Stimulated activated CD4-positive, alpha-beta T cell treated with anti-CD3 and anti-CD28 coated beads, Interleukin-1b, Interleukin-23, amount 100 ng/mL, for 24 hours (primary cell): ENCODE results near the gene OGFOD3.

ENCODE experiments used
- DNase-seq, 4 experiments: peaks; one replicate each; pipeline ENCODE4 v3.0.0-alpha.2; 2020; ENCODE audit warnings: low read depth in 4 of 4, low spot score in 1 of 4

Gene OGFOD3

GRCh38 chr17:82447876-82448275 is 29.5 kb upstream of the OGFOD3 start:
- no peak for DNase-seq

- DNase-seq = no peak
These were observed 28.3 kb upstream of the OGFOD3 start for GRCh38 chr17:82446649-82447048.

DNA sequence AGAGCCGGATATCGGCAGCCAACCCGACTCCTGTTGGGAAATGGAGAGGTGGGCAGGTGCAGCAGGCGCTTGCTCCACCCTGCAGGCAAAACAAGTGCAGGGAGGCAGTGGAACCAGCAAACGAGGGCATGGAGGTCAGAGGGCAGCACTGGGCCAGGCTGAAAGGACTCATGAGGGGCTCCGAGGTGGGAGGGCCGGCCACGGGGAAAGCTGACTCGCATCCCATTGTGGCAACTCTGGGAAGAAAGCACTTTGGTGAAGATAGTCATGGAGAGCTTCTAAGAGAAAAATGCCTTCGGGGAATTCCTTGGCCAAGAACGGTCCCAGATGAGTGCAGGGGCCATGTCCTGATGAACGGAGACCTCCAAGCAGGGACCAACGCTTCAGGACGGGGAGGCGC is 27.7 kb upstream of the OGFOD3 start:
- no peak for DNase-seq

- no peak for DNase-seq
These were observed 27.2 kb upstream of the OGFOD3 start for GRCh38 chr17:82445542-82445941.

DNA sequence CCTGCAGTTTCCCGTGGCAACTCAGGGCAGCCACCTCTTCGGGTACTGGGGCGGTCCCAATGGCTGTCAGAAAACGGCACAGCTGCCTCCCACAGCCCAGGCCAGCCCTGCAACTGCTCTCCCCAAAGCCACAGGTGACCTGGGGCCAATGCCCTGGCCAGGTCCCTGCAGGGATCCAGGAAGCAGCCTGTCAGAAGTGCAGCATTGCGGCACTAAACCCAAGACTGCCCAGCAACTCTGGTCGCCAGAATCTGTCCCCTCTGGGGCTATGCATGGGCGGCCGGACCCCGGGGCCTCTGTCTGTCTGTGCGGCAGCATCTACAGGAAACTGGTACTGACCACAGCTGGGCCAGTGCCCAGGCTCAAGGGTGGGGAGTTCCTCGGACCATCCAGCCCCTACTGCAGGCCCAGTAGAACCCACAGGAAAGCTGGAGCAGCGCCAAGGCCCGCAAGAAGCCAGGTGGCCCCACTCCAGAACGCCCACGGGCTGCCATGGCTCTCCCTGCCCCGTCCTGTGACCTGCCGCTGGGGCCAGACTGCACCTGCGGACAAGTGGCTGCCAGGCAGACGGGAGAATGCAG is 26.6 kb upstream of the OGFOD3 start:
- no peak for DNase-seq

DNA sequence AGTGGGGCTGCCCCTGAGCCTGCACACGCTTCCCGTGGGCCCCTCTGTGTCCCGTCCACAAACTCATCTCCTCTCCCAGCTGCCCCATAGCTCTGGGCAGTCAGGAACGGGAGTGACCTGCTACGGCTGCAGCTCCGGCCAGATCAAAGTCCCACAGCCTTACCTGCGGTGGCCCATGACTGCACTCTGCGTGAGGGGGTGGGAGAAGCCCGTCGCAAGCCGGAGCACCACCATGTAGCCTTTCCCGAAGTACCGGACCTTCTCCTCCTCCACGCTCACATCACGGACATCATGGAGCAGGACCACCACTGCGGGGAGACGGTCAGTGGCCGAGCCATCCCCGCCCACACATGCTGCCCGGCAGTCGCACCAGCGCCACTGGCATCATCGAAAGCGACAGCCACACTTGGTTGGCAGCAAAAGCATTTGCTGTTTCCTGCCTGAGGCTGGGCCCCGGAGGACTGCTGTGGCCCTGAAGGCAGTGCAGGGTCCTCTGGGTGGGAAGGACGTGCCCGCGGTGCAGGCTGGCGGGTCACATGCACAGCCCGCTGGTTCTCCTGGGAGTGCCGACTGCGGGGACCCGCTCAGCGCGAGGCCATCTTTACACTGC is 26.0 kb upstream of the OGFOD3 start:
- no peak for DNase-seq

GRCh38 chr17:82443465-82444283 is 25.3 kb upstream of the OGFOD3 start:
- DNase-seq = no peak

DNA sequence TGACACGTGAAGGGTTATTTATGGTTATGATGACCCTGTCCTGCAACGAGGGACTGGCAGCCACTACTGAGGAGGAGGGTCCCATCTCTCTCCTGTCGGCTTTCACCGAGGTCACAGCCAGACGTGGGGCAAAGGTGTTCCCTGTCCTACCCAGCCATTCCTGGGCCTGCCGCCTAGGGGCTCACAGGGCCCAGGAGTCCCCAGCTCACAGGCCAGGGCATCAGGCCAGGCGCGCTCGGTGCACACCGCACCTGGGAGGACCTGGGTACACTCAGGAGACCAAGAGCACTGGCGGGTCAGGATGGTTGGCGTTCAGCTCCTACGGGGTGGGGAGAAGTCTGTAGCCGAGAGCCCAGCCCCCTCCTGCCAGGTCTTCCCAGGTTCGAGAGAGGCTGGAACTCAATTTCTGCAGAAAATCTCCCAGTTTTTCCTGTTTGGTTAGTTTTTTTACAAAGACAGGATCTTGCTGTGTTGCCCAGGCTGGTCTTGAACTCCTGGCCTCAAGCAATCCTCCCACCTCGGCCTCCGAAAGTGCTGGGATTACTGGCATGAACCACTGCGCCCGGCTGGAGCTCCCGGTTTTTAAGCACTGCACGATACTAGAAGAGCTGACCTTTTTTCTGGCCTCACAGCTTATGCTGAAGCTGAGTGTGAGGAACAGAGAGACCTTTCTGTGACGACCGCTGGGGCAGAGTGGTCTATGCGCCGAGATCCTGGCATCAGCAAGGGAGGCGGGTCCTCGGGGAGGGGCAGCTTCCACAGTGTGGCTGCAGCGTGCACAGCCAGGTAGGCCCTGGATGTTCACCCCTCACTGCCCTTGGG is 24.5 kb upstream of the OGFOD3 start:
- DNase-seq = no peak

DNA sequence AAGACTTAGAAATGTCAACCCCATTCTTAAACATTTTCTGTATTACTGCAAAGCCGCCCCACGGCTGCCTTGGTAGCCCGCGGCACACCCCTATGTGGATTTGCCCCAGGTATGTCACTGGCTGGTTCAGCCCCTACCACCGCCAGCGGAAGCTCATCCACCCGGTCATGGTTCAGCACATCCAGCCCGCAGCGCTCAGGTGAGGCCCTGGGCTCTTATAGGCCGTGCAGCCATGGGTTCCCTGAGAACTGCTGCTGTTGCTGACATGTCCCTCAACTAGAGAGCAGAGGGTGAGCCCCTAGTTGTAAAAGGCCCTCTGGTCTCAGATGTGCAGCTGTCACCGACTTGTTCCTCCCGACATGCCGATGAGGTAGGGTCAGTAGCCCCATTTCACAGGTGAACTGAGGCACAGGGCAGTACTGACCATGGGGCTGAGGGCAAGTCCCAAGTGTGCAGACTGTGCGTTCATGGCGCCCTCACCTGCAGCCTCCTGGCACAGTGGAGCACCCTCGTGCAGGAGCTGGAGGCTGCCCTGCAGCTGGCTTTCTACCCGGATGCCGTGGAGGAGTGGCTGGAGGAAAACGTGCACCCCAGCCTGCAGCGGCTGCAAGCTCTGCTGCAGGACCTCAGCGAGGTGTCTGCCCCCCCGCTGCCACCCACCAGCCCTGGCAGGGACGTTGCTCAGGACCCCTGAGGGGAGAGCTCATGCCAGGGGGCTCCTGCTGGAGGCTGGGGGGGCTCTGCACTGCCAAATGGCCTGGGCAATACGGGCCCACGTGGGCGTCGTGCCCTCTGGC is 23.5 kb upstream of the OGFOD3 start:
- no peak for DNase-seq

- DNase-seq = no peak
These were observed 22.7 kb upstream of the OGFOD3 start for GRCh38 chr17:82440991-82441627.

DNA sequence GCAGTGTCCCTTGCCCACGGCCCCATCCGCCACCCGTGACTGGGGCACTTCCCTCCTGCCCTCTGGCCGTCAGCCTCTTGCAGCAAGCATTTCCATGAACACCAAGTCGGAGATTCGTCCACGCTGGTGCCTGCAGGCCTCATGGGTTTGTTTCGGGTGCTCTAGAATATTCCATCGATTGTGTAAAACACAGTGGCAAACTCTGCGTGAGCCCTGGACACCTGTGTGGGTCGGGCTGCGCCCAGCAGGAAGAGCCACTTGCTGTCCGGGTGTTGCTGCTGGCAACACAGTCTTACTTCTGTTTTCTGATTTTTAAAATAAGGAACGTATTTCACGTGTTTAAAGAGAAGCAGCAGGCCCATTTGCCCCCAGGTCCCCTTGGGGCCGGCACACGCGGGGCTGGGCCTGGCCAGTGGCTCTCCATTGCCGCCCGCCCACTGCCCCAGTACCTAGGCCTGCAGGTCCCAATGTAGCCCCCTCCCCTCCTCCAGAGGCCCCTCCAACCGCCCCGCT is 22.1 kb upstream of the OGFOD3 start:
- no peak for DNase-seq

DNA sequence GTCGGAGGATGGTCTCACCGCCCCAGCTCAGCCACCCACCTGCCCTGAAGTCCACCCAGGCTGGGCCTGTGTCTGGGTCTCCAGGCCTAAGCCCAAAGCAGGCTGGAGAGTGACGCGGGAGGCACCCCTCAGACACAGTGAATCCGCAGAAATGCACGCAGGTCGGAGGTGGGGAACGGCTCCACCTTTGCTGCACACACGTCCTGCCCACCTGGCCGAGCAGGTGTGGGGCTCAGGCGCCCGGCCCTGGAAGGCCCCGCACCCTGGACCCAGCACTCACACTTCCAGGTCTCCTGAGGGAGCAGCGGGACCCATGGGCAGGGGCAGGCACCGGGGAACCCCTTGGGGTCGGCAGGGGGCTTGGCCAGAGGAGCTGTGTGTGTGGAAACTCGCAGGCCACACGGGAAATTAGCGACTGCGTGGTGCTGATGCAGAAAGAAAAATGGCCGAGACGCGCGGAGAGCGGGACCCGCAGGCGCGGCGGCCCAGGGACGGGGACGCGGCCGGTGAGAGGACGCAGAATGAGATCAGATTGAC is 21.5 kb upstream of the OGFOD3 start:
- no peak for DNase-seq

DNA sequence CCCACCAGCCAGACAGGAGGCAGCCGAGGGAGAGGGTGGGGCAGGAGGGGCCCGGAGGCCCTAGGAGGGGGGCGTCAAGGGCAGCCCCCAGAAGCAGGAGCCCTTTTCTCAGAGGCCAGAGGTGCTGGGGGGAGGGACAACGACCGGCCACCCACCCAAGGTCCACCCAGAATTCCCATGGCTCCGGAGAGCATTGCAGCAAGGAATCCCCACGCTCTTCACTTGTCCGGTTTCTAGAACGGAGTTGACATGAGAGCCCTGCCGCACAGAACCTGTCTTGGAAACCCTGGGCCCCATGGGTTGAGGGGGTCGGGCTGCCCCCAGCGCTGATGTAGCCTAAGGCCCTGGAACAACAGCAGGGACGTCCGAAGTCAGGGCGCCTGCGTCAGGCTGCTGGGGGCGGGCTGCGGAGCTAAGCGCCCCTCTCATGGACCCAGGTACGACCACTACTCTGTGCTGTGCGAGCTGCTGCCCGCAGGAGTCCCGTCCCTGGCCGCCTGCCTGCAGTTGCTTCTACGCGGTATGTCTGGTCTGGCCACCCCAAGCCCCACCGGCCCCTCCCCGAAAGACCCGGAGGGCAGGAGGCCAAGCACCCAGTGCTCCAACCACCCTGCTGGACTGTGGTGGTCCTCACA is 20.9 kb upstream of the OGFOD3 start:
- DNase-seq = no peak

GRCh38 chr17:82438401-82439193 is 20.2 kb upstream of the OGFOD3 start:
- DNase-seq = no peak

- DNase-seq = no peak
These were observed 18.9 kb upstream of the OGFOD3 start for GRCh38 chr17:82437325-82437668.

- no peak for DNase-seq
These were observed 18.4 kb upstream of the OGFOD3 start for GRCh38 chr17:82436601-82437324.

DNA sequence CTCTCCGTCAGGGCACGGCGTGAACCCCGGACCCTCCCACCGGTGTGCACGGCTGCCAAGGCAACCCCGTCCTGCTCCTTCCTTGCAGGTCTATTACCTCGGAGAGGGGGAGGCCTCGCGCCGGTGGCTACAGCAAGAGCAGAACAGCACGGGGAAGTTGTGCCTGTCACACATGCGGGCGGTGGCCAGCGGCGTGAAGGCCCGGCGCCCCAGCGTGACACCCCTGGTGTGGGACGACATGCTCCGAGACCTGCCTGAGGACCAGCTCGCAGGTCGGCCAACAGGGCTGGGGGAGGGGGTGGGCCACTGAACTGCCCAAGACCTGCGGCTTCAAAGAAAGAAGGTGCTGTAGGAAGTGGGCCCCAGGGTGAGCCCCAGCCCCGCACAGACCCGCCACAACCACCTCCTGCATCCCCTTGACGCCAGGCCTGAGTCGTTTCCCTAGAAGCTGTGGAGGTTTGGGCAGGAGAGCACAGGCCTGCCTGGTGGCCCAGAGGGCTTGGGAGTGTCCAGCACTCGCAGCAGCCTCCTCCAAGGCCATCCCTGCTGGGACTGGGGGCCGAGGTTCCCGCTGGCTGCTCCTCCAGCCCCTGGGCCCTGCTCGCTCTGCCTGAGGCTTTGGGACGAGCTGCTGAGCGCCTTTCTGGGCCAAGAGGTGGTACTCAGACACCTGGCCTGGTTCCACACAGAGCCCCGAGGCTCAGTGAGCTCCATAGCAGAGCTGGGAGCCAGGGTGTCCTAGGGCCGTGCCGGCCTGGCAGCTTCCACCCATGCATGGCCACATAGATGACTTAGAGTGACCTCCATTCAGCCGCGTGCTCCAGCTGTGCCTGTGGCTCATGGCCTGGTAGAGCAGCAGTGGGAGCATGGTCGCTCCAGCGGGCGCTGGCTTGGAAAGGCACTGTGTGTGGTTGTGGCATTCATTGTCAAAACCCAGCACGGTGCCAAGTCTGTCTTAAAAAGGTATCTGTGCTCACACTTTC is 17.5 kb upstream of the OGFOD3 start:
- no peak for DNase-seq
